GM21529 (cell line): ENCODE measurements around the gene GJA9.
A peak's percentile ranks its signal among the peaks of the same experiment; 100 is the strongest.
"Not testable (repeated sequence)": the region's sequence is repeated elsewhere in the genome, so short reads cannot be mapped to it uniquely, and the experiment has no call there.

ENCODE experiments used
- ATAC-seq: cut with Tn5 transposase; IDR thresholded peaks from one replicate; pipeline ENCODE4 v1.9.1; 2021; ENCODE audit not compliant: unreplicated experiment

The GJA9 gene

DNA sequence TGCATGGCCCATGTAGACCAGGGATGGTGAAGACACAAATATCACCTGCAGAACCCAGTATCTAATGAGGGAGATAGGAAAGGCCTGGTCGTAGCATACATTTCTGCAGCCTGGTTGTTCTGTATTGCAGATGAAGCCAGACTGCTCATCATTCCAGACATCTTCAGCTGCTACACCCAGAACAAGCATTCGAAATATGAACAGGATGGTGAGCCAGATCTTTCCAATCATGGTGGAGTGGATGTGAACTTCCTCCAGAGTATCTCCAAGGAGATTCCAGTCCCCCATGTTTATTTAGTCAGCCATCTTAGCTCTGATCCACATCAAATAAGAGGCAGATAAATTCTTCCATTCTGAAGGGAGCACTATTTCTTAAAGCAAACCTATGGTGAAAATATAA, 5.6 kb downstream of the GJA9 start:
- no peak for ATAC-seq

DNA sequence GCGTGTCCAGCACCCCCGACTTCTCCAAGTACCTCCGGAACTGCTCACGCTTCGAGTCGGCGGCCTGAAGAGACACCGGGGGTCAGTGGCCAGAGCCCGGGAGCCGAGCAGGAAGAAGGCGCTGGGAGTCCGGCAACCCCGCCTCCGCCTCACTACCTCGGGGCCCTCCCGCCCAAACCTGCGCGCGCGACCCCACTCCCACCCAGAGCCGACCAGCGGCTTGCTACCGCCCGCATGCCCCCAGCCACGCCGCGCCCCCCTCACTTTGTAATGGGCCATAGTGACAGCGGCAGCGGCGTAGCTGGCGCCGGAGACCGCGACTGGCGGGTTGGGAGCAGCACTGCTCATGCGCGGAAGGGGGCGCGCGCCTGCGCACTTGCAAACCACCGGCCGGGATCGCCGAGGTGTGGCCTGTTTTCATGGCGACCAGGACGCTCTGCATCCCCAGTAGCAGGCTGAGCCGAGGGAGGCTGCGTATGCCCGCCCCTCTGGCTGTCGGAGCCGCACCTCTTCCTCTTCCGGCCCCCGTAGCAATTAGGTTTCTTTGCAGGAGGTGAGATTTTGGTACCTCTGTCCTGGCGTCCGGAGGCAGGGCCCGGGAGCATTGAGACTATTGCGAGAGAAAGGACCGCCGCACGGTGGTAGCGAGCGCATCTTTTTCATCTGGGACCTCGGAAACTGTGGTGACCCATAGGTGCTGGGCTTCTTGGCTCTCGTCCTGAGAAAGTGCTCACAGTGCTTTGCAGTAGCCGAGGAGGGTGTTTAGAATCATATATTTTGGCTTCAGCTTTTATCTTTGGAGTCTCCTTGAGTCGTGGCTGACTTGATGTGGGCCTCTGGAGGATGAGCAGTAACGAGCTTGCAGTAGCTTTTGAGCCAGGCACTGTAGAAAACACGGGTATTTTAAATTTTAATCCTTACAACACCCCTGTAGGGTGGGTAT, 8.1 kb downstream of the GJA9 start, which contains the start of gene MYCBP:
TSS of gene MYCBP (minus strand) at position 322 of the 943 bp plus-strand sequence. CDS start at position 279, 43 bp downstream.
- ATAC-seq: peak; percentile 97

GRCh38 chr1:38872401-38873026, 8.9 kb downstream of the GJA9 start:
- peak; percentile 27 for ATAC-seq

GRCh38 chr1:38870996-38871395, 10.4 kb downstream of the GJA9 start:
- no peak for ATAC-seq

GRCh38 chr1:38867208-38867607, 14.2 kb downstream of the GJA9 start:
- no peak for ATAC-seq

GRCh38 chr1:38865112-38865715, 16.2 kb downstream of the GJA9 start:
- ATAC-seq: no peak

DNA sequence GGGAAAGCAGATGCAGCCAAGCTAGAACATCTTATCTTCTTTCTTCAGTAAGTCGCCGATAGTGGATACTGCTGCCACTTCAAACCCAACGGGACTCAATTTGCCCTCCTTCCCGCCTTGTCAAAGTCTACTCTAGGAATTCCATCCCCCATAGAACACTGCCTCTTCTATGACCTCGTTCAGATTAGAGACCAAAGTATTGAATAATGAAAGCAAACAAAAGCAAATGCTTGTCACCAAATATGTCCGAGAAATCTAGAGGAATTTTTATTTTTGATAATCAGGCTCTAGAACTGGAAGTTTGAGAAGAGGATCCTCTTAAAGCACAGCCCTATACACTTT, 21.0 kb downstream of the GJA9 start:
- no peak for ATAC-seq

DNA sequence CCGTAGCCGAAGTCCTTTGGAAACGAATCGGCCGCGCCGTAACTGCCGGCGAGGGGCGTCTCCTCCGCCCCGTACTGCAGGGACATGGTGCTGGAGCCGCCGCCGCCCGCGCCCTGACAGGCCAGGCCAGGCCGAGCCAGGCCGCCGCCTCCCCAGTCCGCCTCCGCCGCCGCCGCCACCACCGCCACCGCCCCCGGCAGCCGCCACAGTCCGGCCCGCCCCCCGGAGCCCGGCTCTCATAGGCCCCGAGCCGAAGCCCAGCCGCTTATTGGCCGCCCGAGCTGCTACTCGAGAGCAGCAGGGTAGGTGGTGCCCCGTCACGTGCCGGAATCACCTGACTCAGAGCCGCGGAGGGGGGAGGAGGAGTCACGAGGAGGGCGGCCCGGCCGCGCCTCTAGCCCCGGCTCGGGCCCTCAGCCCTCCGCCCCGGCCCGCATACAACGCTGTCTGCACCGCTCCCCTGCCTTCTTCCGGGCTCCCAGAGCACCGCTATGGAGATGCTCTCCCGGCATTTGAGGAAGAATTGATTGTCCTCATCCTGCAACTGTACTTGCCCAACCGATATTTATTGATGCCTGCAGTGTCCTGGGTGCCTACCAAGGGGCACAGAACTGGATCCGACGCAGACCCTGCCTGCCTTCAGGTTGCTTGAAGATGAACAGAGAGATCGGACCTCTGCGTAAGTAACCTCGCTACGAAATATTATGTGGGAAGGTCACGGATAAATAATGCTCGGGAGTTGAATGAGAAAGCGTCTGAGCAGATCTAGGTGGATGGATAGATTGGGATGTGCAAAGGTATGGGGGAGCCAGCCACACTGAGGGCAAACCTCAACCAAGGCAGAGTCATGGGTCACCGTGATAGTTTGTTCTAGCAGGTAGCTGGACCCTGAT, 21.6 kb downstream of the GJA9 start, which contains the start of gene RRAGC:
TSS of gene RRAGC (minus strand) at position 212 of the 893 bp plus-strand sequence. CDS start at position 86, 126 bp downstream.
- ATAC-seq: peak; percentile 91

GRCh38 chr1:38858833-38859560, 22.4 kb downstream of the GJA9 start:
- ATAC-seq: peak; percentile 29

- peak; percentile 62 for ATAC-seq
Measured at GRCh38 chr1:38852780-38853179, 28.6 kb downstream of the GJA9 start.

DNA sequence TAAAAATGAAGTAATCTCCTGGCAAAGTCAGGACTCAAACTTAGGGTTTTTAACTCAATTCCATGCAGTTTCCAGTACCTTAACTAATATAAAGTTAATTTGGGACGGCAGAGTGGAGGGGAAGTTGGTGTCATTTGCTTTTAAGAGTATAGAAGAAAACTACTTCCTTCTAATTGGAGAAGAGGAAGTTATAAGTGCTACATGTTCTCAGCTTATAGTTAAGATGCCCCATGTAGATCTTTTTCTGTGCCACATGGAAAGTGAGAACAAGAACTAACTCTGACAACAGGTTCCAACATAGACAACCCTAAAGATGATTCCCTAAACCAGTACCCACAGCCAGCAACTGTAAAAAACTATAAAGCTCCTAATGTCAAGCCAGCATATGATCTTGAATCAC, 33.3 kb downstream of the GJA9 start:
- ATAC-seq: no peak

DNA sequence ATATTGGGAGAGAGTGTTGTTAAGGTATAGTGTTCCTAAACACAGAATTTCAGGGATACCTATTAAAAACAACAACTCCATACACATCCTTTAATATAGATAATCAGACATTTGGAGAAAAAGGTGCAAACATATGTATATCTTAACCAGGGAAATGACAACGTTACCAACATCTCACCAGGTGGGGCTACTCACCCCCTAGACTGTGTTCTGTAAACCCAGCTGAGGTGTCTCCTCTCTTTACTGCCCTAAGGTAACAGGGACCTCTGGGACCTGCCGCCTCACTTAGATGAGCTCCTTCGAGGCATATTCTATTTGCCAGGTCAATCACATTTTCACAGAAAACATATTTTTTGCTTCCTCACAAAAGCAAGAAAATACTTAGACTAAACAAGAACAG, 35.2 kb downstream of the GJA9 start:
- ATAC-seq: no peak

- not testable (repeated sequence) for ATAC-seq
Measured at GRCh38 chr1:38845088-38845487, 36.3 kb downstream of the GJA9 start.

GRCh38 chr1:38840281-38840680, 41.1 kb downstream of the GJA9 start:
- ATAC-seq: no peak

- ATAC-seq: no peak
Measured at GRCh38 chr1:38839363-38839762, 42.0 kb downstream of the GJA9 start.

GRCh38 chr1:38836316-38836715, 45.1 kb downstream of the GJA9 start:
- ATAC-seq: not testable (repeated sequence)

- no peak for ATAC-seq
Measured at GRCh38 chr1:38834937-38835827, 46.2 kb downstream of the GJA9 start.

GRCh38 chr1:38834221-38834782, 47.1 kb downstream of the GJA9 start:
- no peak for ATAC-seq

DNA sequence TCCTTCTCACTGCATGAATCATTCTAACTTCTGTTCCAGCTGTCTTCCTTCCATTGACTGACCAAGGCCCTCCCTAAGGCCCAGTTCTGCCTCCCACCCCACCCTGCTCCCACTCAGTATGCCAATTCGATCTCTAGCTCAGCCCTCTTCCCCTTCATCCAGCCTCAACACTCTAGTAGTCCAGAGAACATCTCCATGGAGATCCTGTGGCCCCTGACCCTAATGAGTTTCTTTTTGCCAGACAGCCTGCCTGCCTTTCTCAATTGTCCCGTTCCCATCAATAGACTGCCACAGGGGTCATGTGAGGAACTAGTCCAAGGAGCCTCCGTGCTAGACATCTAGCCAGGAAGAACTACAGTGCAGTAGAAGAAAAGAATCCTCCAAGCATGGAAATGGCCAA, 48.2 kb downstream of the GJA9 start:
- ATAC-seq: no peak
